MG63 (cell line): Measurements from ENCODE around the gene SLC38A5. TPM values are rescaled to one million over a fixed set of nuclear protein-coding genes. Genes with fewer than 3 reads are reported as not detected.

Experiments used
- DNase-seq: peaks from one replicate; pipeline ENCODE4 v3.0.0-alpha.2; 2020
- H3K27me3 ChIP-seq: fragments of 250-450 bp; sonication (Bioruptor Pico); 2 replicates; pipeline ENCODE4 v1.5.1; 2020; ENCODE audit warnings: mild to moderate bottlenecking, moderate library complexity
- H3K36me3 ChIP-seq: fragments of 250-450 bp; sonication (Bioruptor Pico); 2 replicates; pipeline ENCODE4 v1.5.1; 2020; ENCODE audit warnings: mild to moderate bottlenecking, moderate library complexity
- H3K4me3 ChIP-seq: fragments of 250-450 bp; sonication (Bioruptor Pico); 2 replicates; pipeline ENCODE4 v1.5.1; 2020; ENCODE audit warnings: mild to moderate bottlenecking, moderate library complexity
- H3K9me3 ChIP-seq: fragments of 250-450 bp; sonication (Bioruptor Pico); 2 replicates; pipeline ENCODE4 v1.5.1; 2020; ENCODE audit warnings: mild to moderate bottlenecking, moderate library complexity
- total RNA-seq: library from RNA; depleted of rRNA; stranded (reverse); fragments of >200 nt; shearing (Covaris generic); gene quantifications from 2 replicates; pipeline ENCODE4 v1.2.3, GENCODE V29; 2014; ENCODE audit warnings: low replicate concordance

SLC38A5 gene
- total RNA-seq, 1 experiment from 2014 or later, result 2.0 TPM

DNA sequence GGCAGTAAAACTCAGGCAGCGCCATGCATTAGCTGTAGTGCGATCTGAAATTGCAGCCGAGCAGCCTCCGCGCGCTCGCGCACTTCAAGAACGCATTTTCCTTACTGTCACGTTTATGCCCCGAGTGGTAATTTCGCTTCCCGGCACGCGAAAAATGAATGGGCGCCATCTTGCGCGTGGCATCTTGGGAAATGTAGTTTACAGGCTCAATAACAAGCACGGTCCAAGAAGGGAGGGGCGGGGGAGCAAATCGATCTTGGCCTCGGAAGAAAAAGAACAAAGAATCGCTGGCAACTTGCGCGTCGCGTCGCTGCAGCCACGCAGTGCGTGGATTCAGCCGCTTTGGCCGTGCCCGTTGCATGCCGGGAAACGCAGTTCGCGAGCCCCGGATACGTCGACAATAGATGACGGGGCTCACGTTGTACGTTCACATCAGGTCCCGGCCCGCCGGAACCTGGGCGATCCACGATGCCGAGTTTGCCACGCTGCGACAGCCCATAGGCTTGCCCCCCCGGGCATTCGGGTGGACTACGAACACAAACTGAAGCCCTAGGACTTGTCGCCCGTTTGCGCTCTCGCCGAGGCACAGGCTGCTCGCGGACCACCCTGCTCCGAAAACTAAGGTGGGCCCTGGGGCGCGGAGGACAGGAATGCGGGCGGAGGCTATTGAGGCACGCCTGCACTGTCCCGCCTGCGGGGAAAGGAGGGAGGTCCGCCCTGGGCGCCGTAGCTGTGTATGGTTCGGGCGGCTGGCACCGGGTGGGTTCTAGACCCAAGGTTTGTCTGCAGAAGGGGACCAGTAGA, 5.9 kb upstream of the SLC38A5 start, which contains the start of gene FTSJ1:
FTSJ1 (plus strand) TSS at position 426 of the 804 bp plus-strand sequence. CDS start 1,849 bp downstream, outside the sequence.
- Histone ChIP-seq H3K36me3 (no peaks in the 10 kb centered on the region), H3K27me3 (no peaks in the 10 kb centered on the region), H3K9me3 (no peaks in the 10 kb centered on the region), H3K4me3 (peak within 1 kb of the TSS; percentile 85)
- peak; percentile 88 for DNase-seq

- H3K27me3 ChIP-seq, result no peaks in the 10 kb centered on the region
- no peaks in the 10 kb centered on the region for H3K36me3 ChIP-seq
- no peak for DNase-seq
- no peaks in the 10 kb centered on the region for H3K9me3 ChIP-seq
- H3K4me3 ChIP-seq, result peak overlapping the region; percentile 85
Measured at GRCh38 chrX:48475296-48475695, 5.2 kb upstream of the SLC38A5 start.

DNA sequence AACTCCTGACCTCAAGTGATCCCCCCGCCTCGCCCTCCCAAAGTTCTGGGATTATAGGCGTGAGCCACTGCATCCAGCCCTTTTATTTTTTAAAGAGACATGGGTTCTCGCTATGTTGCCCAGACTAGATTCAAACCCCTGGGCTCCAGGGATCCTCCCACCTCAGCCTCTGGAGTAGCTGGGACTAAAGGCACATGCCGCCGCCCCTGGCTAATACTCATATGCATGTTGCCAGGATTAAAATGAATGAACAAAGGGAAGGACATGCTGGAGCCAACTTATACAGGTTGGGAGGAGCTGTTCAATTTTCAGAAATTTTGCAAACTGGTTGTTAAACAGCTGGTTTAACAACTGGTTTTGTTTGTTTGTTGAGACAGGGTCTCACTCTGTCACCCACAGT, 4.5 kb upstream of the SLC38A5 start:
- H3K4me3 ChIP-seq, result peak overlapping the region; percentile 85
- no peak for DNase-seq

DNA sequence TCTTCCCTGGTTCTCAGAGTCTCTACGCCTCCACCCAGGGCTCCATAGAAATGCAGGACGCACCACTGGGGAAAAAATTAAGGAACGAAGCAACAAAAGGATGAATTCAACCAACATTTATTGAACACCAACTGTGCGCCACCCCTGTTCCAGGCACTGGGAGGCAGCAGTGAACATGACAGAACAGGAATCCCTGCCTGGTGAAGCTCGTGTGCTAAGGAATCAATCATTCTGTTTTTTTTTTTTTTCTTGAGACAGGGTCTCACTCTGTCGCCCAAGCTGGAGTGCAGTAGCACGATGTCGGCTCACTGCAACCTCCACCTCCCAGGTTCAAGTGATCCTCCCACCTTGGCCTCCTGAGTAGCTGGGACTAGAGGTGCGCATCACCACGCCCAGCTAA, 4.1 kb upstream of the SLC38A5 start:
- Histone ChIP-seq H3K9me3 (no peaks in the 10 kb centered on the region), H3K36me3 (no peaks in the 10 kb centered on the region), H3K27me3 (no peaks in the 10 kb centered on the region), H3K4me3 (no peak overlapping the region)
- DNase-seq, result no peak

More for the DNA sequence above, 4.5 kb upstream of the SLC38A5 start:
- H3K9me3 ChIP-seq, result no peaks in the 10 kb centered on the region
- no peaks in the 10 kb centered on the region for H3K27me3 ChIP-seq
- no peaks in the 10 kb centered on the region for H3K36me3 ChIP-seq

DNA sequence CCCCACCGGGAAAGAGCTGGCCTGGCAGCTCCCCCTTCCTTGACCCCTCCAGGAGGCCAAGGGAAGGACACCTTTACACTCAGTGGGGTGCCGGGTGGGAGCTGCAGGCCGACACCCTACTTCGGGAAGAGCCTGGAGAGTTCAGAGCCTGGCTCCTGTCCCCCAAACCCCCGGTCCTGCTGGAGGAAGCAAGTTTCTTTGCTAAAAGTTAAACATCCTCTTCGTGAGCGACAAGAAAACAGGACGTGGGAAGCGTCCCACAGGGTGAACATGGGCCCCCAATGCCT, 3.6 kb upstream of the SLC38A5 start:
- Histone ChIP-seq H3K36me3 (no peaks in the 10 kb centered on the region), H3K4me3 (no peak overlapping the region)
- DNase-seq, result no peak

DNA sequence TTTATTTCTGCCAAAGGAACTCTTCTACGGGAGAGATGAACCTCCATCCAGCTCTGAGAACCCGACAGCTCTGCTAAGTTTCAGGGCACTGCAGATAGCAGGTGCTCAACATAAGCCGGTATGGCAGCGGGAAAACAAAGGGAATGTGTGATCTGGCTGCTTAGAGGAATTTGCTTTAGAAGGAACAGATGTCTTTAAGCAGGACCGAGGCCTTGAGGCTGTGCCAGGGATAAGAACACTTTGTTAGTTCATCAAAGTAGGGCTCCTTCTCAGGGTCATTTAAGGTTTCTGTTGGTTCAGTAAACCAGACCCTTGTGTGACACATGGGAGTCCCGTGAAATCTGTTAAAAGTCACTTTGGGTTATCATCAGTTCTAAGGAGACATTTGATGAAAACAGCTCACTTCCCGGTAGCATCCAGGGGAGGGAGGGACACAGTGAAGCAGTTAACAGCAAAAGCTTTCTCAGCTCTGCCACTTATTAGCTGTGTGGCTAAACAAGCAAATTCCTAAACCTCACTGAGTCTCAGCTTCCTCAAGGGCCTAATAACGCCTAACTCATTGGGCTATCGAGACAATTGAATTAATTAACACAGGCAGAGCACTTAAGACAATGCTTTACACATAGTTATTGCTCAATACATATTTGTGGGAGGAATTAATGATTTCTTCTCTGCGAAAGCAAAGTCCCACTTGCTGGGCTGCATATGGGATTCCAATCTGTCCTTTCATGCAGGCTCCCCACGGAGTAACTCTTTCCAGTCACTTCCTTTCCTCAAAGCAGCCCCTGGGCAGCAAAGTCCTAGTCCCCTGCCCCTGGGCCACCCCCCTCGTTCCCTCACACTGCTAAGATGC, 3.0 kb upstream of the SLC38A5 start:
- DNase-seq, result no peak
- no peaks in the 10 kb centered on the region for H3K27me3 ChIP-seq
- no peak overlapping the region for H3K4me3 ChIP-seq
- H3K9me3 ChIP-seq, result no peaks in the 10 kb centered on the region
- no peaks in the 10 kb centered on the region for H3K36me3 ChIP-seq

More for the DNA sequence above, 3.6 kb upstream of the SLC38A5 start:
- no peaks in the 10 kb centered on the region for H3K27me3 ChIP-seq
- H3K9me3 ChIP-seq, result no peaks in the 10 kb centered on the region

- Histone ChIP-seq H3K27me3 (no peaks in the 10 kb centered on the region), H3K4me3 (no peak overlapping the region), H3K9me3 (no peaks in the 10 kb centered on the region), H3K36me3 (no peaks in the 10 kb centered on the region)
- no peak for DNase-seq
Measured at GRCh38 chrX:48472225-48472624, 2.2 kb upstream of the SLC38A5 start.

- Histone ChIP-seq H3K36me3 (no peaks in the 10 kb centered on the region), H3K27me3 (no peaks in the 10 kb centered on the region), H3K4me3 (no peak overlapping the region), H3K9me3 (no peaks in the 10 kb centered on the region)
- no peak for DNase-seq
Measured at GRCh38 chrX:48471504-48471903, 1.4 kb upstream of the SLC38A5 start.

- H3K9me3 ChIP-seq, result no peaks in the 10 kb centered on the region
- no peak for DNase-seq
Measured at GRCh38 chrX:48470833-48471118, 716 bp upstream of the SLC38A5 start.

GRCh38 chrX:48468693-48469691, 1.1 kb downstream of the SLC38A5 start:
- Histone ChIP-seq H3K27me3 (no peaks in the 10 kb centered on the region), H3K9me3 (no peaks in the 10 kb centered on the region), H3K4me3 (no peak overlapping the region), H3K36me3 (no peaks in the 10 kb centered on the region)
- DNase-seq, result no peak

More at GRCh38 chrX:48470833-48471118, 716 bp upstream of the SLC38A5 start:
- H3K4me3 ChIP-seq, result no peak overlapping the region
- no peaks in the 10 kb centered on the region for H3K27me3 ChIP-seq
- no peaks in the 10 kb centered on the region for H3K36me3 ChIP-seq

DNA sequence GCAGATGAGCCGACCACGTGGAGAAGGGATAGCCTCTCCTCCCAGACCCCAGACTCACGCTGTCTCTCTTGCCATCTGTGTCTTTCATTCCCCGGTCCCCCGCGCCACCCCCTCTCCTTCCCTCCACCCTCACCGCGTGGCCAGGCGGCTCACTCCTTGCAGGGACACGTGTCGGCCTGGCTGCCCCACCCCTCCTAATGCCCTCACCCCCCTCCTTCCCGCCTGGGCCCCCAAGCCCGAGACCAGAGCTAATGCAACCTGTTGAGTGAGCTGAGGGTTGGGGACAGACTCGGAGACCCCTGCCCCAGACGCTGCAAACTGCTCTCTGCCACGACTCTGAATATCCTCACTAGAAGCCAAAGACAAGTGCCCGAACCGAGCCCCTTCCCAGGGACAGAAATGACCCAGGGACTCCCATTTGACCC, 1.8 kb downstream of the SLC38A5 start:
- H3K27me3 ChIP-seq, result no peaks in the 10 kb centered on the region
- no peak overlapping the region for H3K4me3 ChIP-seq
- H3K9me3 ChIP-seq, result no peaks in the 10 kb centered on the region
- DNase-seq, result no peak
- H3K36me3 ChIP-seq, result no peaks in the 10 kb centered on the region

GRCh38 chrX:48467281-48467761, 2.7 kb downstream of the SLC38A5 start:
- Histone ChIP-seq H3K27me3 (no peaks in the 10 kb centered on the region), H3K36me3 (no peaks in the 10 kb centered on the region), H3K4me3 (no peak overlapping the region), H3K9me3 (no peaks in the 10 kb centered on the region)
- DNase-seq, result no peak

DNA sequence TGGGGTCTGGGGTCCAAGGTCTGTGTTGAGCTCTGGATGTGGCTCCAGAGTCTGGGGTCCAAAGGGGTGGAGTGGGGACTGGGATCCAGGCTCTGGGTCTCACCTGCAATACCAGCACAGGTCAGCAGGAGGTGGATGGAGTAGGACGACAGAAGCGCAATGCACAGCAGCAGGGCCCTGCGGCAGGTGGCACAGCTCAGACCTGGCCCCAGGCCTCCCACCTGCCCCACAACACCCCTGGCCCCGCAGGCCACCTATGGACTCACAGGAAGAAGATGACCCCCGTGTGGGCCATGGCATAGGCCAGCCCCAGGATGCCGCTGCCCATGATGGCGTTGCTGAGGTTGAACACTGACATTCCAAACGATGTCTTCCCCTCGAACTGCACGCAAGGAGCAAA, 3.4 kb downstream of the SLC38A5 start:
- H3K4me3 ChIP-seq, result no peak overlapping the region

GRCh38 chrX:48465336-48465933, 4.6 kb downstream of the SLC38A5 start:
- peak; percentile 78 for DNase-seq
- Histone ChIP-seq H3K27me3 (no peaks in the 10 kb centered on the region), H3K36me3 (no peaks in the 10 kb centered on the region), H3K9me3 (no peaks in the 10 kb centered on the region), H3K4me3 (no peak overlapping the region)

More for the DNA sequence above, 3.4 kb downstream of the SLC38A5 start:
- DNase-seq, result no peak
- Histone ChIP-seq H3K36me3 (no peaks in the 10 kb centered on the region), H3K9me3 (no peaks in the 10 kb centered on the region), H3K27me3 (no peaks in the 10 kb centered on the region)

GRCh38 chrX:48461830-48462229, 8.2 kb downstream of the SLC38A5 start:
- no peak for DNase-seq
- H3K27me3 ChIP-seq, result no peaks in the 10 kb centered on the region
- H3K4me3 ChIP-seq, result no peak overlapping the region
- no peaks in the 10 kb centered on the region for H3K36me3 ChIP-seq
- no peaks in the 10 kb centered on the region for H3K9me3 ChIP-seq

DNA sequence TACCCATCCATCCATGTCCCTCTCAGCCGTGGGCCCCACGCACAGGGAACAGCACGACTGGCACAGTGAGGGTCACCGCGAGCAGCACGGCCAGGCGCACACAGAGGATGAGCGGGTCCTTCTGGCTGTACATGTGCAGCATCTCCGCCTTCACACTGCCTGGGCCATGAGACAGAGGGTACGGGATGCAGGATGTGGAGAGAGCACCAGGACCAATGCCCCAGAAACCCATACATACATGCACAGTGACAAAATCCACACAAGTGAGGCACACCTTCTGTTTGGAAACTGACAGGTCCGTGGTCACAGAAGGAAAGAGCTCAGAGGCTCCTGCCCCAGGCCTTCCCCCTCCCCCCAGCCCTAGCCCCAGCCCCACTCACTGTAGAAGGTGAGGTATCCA, 9.5 kb downstream of the SLC38A5 start:
- Histone ChIP-seq H3K27me3 (no peaks in the 10 kb centered on the region), H3K9me3 (no peaks in the 10 kb centered on the region), H3K36me3 (no peaks in the 10 kb centered on the region), H3K4me3 (no peak overlapping the region)
- no peak for DNase-seq
